ENCODE measurements around the gene TFDP2. TPM values are rescaled to one million over a fixed set of nuclear protein-coding genes. Genes with fewer than 3 reads are reported as not detected.
"Not testable (repeated sequence)": the region's sequence is repeated elsewhere in the genome, so short reads cannot be mapped to it uniquely, and the experiment has no call there.

Gene TFDP2
- total and polyA plus RNA-seq, 7 donors: 5.5 to 46.9 (median 29.7) TPM

GRCh38 chr3:142013993-142014392 lies 135.4 kb downstream of the TFDP2 start:
- no peak for DNase-seq
- intact Hi-C loops (cut with DNase I): no loop called here
- H3K4me1 ChIP-seq: peaks cover 13% of the 10 kb centered on the region
- no peak overlapping the region for H3K4me3 ChIP-seq
- 90 to 100% (median 95%) methylated on average over 2 of the region's 2 CpGs for WGBS, 3 donors
- ATAC-seq: no peak
- H3K9me3 ChIP-seq: no peaks in the 10 kb centered on the region
- no peak overlapping the region for H3K27ac ChIP-seq
- H3K36me3 ChIP-seq (ENCODE audit: insufficient read depth in 1 of 2, low read depth in 1 of 2): no peaks in the 10 kb centered on the region
- no peaks in the 10 kb centered on the region for H3K27me3 ChIP-seq (ENCODE audit: insufficient read depth in 3 of 3, low read length in 2 of 3)
- TF ChIP-seq, protein P1, sequence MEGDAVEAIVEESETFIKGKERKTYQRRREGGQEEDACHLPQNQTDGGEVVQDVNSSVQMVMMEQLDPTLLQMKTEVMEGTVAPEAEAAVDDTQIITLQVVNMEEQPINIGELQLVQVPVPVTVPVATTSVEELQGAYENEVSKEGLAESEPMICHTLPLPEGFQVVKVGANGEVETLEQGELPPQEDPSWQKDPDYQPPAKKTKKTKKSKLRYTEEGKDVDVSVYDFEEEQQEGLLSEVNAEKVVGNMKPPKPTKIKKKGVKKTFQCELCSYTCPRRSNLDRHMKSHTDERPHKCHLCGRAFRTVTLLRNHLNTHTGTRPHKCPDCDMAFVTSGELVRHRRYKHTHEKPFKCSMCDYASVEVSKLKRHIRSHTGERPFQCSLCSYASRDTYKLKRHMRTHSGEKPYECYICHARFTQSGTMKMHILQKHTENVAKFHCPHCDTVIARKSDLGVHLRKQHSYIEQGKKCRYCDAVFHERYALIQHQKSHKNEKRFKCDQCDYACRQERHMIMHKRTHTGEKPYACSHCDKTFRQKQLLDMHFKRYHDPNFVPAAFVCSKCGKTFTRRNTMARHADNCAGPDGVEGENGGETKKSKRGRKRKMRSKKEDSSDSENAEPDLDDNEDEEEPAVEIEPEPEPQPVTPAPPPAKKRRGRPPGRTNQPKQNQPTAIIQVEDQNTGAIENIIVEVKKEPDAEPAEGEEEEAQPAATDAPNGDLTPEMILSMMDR (IDR thresholded peaks at IDR 0.05): no peak

- ATAC-seq: no peak
- Histone ChIP-seq H3K4me3 (no peak overlapping the region), H3K27ac (no peak overlapping the region), H3K4me1 (peaks cover 13% of the 10 kb centered on the region), H3K36me3 (ENCODE audit: insufficient read depth in 1 of 2, low read depth in 1 of 2) (no peaks in the 10 kb centered on the region), H3K9me3 (no peaks in the 10 kb centered on the region), H3K27me3 (ENCODE audit: insufficient read depth in 3 of 3, low read length in 2 of 3) (no peaks in the 10 kb centered on the region)
- intact Hi-C loops (cut with DNase I): no loop called here
- DNase-seq: no peak
- TF ChIP-seq, protein P1 (IDR thresholded peaks at IDR 0.05): no peak
- 32 to 52% (median 45%) methylated on average over 2 of the region's 2 CpGs for WGBS, 3 donors
Measured at GRCh38 chr3:142013326-142013980, 135.9 kb downstream of the TFDP2 start.

DNA sequence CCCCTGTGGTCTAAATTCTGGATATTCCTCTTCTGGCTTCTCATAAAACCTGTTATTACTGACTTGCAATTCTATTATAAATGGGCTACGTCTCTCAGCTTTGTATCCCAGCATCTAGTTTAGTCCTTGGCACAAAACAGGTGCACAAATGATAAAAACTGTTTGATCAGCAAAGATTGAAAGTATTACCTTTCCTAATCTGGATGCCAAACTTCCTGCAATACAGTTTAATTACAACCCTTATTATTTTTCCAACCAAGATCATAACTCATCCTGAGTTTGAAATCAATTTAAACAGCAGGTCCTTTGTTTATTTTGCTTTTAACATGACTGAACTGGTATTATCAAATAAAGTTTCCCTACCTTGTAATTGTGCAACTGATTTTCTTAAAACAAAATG lies 140.3 kb downstream of the TFDP2 start:
- DNase-seq: no peak
- no peak overlapping the region for H3K27ac ChIP-seq
- no peak overlapping the region for H3K4me3 ChIP-seq
- no peaks in the 10 kb centered on the region for H3K27me3 ChIP-seq (ENCODE audit: insufficient read depth in 3 of 3, low read length in 2 of 3)
- 36 to 82% (median 61%) methylated on average over 1 of the region's 1 CpG for WGBS, 3 donors
- TF ChIP-seq, protein P1 (IDR thresholded peaks at IDR 0.05): no peak
- no peaks in the 10 kb centered on the region for H3K9me3 ChIP-seq
- H3K36me3 ChIP-seq (ENCODE audit: insufficient read depth in 1 of 2, low read depth in 1 of 2): peaks cover 0 to 7% of the 10 kb centered on the region in 2 donors
- intact Hi-C loops (cut with DNase I): no loop called here
- ATAC-seq: no peak
- no peaks in the 10 kb centered on the region for H3K4me1 ChIP-seq

DNA sequence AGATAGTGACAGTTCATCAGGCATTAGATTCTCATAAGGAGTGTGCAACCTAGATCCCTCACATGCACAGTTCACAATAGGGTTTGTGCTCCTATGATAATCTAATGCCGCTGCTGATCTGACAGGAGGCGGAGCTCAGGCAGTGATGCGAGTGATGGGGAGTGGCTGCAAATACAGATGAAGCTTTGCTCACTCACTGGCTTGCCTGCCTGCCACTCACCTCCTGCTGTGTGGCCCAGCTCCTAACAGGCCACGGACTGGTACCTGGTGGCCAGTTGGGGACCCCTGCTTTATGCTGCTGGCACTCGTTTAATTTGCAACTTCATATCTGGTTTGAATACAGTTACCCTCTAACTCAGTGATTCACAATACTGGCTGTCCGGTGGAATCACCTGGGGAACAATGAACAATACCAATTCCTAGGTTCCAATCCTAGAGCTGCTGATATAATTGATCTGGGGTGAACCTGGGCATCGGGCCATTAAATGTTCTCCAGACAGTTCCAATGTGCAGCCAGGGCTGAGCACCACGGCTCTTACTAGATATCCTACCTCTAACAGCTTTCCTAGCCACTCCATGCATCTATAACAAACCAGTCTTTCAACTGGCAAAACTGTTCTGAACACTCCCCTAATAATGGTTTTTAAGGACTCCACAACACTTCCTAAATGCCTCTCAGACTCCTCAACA lies 141.5 kb downstream of the TFDP2 start:
- no peaks in the 10 kb centered on the region for H3K27me3 ChIP-seq (ENCODE audit: insufficient read depth in 3 of 3, low read length in 2 of 3)
- no peak for DNase-seq
- H3K4me1 ChIP-seq: no peaks in the 10 kb centered on the region
- H3K9me3 ChIP-seq: no peaks in the 10 kb centered on the region
- TF ChIP-seq, protein P1 (IDR thresholded peaks at IDR 0.05): no peak
- no peak overlapping the region for H3K27ac ChIP-seq
- intact Hi-C loops (cut with DNase I): no loop called here
- no peak overlapping the region for H3K4me3 ChIP-seq
- 86 to 93% (median 90%) methylated on average over 8 of the region's 8 CpGs for WGBS, 3 donors
- peaks cover 0 to 7% of the 10 kb centered on the region in 2 donors for H3K36me3 ChIP-seq (ENCODE audit: insufficient read depth in 1 of 2, low read depth in 1 of 2)
- ATAC-seq: no peak

DNA sequence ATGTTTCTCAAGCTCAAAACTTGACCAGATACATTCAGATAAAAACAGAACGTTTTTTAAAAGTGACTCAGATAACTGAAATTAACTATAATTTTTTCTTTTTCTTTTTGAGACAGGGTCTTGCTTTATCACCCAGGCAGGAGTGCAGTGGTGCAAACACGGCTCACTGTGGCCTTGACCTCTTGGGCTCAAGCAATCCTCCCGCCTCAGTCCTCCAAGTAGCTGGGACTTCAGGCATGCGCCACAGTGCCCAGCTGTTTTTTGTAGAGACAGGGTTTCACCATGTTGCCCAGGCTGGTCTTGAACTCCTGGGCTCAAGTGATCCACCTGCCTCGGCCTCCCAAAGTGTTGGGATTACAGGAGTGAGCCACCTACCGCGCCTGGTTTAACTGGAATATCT lies 144.4 kb downstream of the TFDP2 start:
- intact Hi-C loops (cut with DNase I); DNase-seq: not testable (repeated sequence)
- 88 to 94% (median 93%) methylated on average over 7 of the region's 7 CpGs for WGBS, 3 donors

More for the DNA sequence above, 144.4 kb downstream of the TFDP2 start:
- H3K4me1 ChIP-seq; ATAC-seq; H3K27me3 ChIP-seq (ENCODE audit: insufficient read depth in 3 of 3, low read length in 2 of 3); H3K36me3 ChIP-seq (ENCODE audit: insufficient read depth in 1 of 2, low read depth in 1 of 2); H3K9me3 ChIP-seq; H3K27ac ChIP-seq; H3K4me3 ChIP-seq: not testable (repeated sequence)

Data from psoas muscle (tissue), 8 donors.